SK-N-SH (cell line): Measurements from ENCODE around the gene PLD4. TPM values are rescaled to one million over a fixed set of nuclear protein-coding genes. Genes with fewer than 3 reads are reported as not detected.

ENCODE experiments used
- CTCF ChIA-PET: fragments of 300-600, 350-600 bp; formaldehyde crosslinking; extraction: SDS; loops from one replicate; lab custom pipeline; 2021; lab: Yijun Ruan, JAX
- POLR2A ChIA-PET: fragments of 350-600 bp; sonication (Branson Sonifier 250); formaldehyde crosslinking; extraction: SDS; loops from one replicate; lab custom pipeline; 2020; ENCODE audit warnings: antibody characterized with exemption, inconsistent platforms; lab: Yijun Ruan, JAX
- DNase-seq: peaks from one replicate; pipeline ENCODE4 v3.0.0; 2012
- H2AFZ ChIP-seq: fragments of 200-600 bp; sonication (generic); 2 replicates; pipeline ENCODE4 v1.8.1; 2016; ENCODE audit warnings: antibody characterized with exemption, mild to moderate bottlenecking, low read depth
- H3F3A ChIP-seq: fragments of 200-600 bp; sonication (generic); replicated peaks from 2 replicates; pipeline ENCODE3; 2016; ENCODE audit warnings: antibody characterized with exemption, mild to moderate bottlenecking; ENCODE audit not compliant: insufficient read depth
- H3K27ac ChIP-seq, 2 experiments: fragments of 200-500 bp in 1 of 2; fragments of 200-600 bp in 1 of 2; sonication (Bioruptor generic) in 1 of 2; sonication (generic), shearing (Covaris generic) in 1 of 2; 2 replicates each; pipeline versions ENCODE4 v1.5.1 to v1.6.1; 2014 to 2016; ENCODE audit warnings: low read depth in 2 of 2, inconsistent platforms in 1 of 2, low read length in 1 of 2, mild to moderate bottlenecking in 1 of 2, mixed read lengths in 1 of 2
- H3K27me3 ChIP-seq: fragments of 200-600 bp; sonication (generic), shearing (Covaris generic); 2 replicates; pipeline ENCODE4 v1.6.1; 2016; ENCODE audit warnings: mixed run types; ENCODE audit not compliant: insufficient read depth
- H3K36me3 ChIP-seq, 2 experiments: fragments of 200-500 bp in 1 of 2; fragments of 200-600 bp in 1 of 2; sonication (Bioruptor generic) in 1 of 2; sonication (generic) in 1 of 2; replicated peaks in 1 of 2; 2 replicates each; pipeline versions ENCODE3 to v1.5.1; 2014 to 2016; ENCODE audit warnings: low read length in 1 of 2, mild to moderate bottlenecking in 1 of 2; ENCODE audit not compliant: insufficient read depth in 2 of 2, control insufficient read depth in 1 of 2
- H3K4me1 ChIP-seq, 2 experiments: fragments of 200-500 bp in 1 of 2; fragments of 200-600 bp in 1 of 2; sonication (Bioruptor generic) in 1 of 2; sonication (generic), shearing (Covaris generic) in 1 of 2; 2 replicates each; pipeline versions ENCODE4 v1.5.1 to v1.6.1; 2014 to 2016; ENCODE audit warnings: low read depth in 1 of 2, low read length in 1 of 2, mixed run types in 1 of 2; ENCODE audit not compliant: insufficient read depth in 2 of 2, control insufficient read depth in 1 of 2
- H3K4me2 ChIP-seq: fragments of 200-600 bp; sonication (generic), shearing (Covaris generic); 2 replicates; pipeline ENCODE4 v1.6.1; 2017; ENCODE audit warnings: mixed run types
- H3K4me3 ChIP-seq, 2 experiments: fragments of 200-500 bp in 1 of 2; fragments of 200-600 bp in 1 of 2; sonication (Bioruptor generic) in 1 of 2; sonication (generic), shearing (Covaris generic) in 1 of 2; 2 replicates each; pipeline versions ENCODE4 v1.5.1 to v1.8.1; 2014 to 2016; ENCODE audit warnings: low read depth in 2 of 2, inconsistent platforms in 1 of 2, low read length in 1 of 2, mild to moderate bottlenecking in 1 of 2, mixed read lengths in 1 of 2, moderate library complexity in 1 of 2
- H3K79me2 ChIP-seq: fragments of 200-600 bp; sonication (generic); 2 replicates; pipeline ENCODE4 v1.8.1; 2017; ENCODE audit warnings: mild to moderate bottlenecking; ENCODE audit not compliant: insufficient read depth
- H3K9ac ChIP-seq: fragments of 200-600 bp; sonication (generic); 2 replicates; pipeline ENCODE4 v1.6.1; 2017; ENCODE audit warnings: mixed run types
- H3K9me2 ChIP-seq: fragments of 200-600 bp; sonication (generic); 2 replicates; pipeline ENCODE4 v1.6.1; 2017; ENCODE audit warnings: mixed run types
- H3K9me3 ChIP-seq: fragments of 200-600 bp; sonication (generic); 2 replicates; pipeline ENCODE4 v1.6.1; 2017; ENCODE audit warnings: mixed run types, mild to moderate bottlenecking, moderate library complexity
- H4K20me1 ChIP-seq: fragments of 200-600 bp; sonication (generic); 2 replicates; pipeline ENCODE4 v1.6.1; 2017; ENCODE audit warnings: mild to moderate bottlenecking, mixed run types; ENCODE audit not compliant: insufficient read depth
- CHD2 ChIP-seq: fragments of 150-350 bp; IDR thresholded peaks from 2 replicates; pipeline ENCODE4 v1.6.1; 2018; ENCODE audit warnings: low read length; ENCODE audit not compliant: partially characterized antibody
- FOXJ3 ChIP-seq: sonication (generic); formaldehyde crosslinking; IDR thresholded peaks from 2 replicates; pipeline ENCODE4 v1.5.1; 2020; ENCODE audit warnings: mild to moderate bottlenecking, missing genetic modification reagents
- GABPA ChIP-seq: IDR thresholded peaks from 2 replicates; pipeline ENCODE4 v1.4.0; 2012; ENCODE audit warnings: low read depth, mild to moderate bottlenecking
- GATA2 ChIP-seq: sonication (generic); formaldehyde crosslinking; IDR thresholded peaks from 2 replicates; pipeline ENCODE4 v1.5.0; 2020; ENCODE audit warnings: mild to moderate bottlenecking, missing genetic modification reagents
- MAX ChIP-seq: IDR thresholded peaks from 2 replicates; pipeline ENCODE4 v1.4.0; 2012; ENCODE audit warnings: low read depth
- MEF2A ChIP-seq: IDR thresholded peaks from 2 replicates; pipeline ENCODE4 v1.4.0; 2012; ENCODE audit warnings: low read depth, borderline replicate concordance
- MXI1 ChIP-seq: IDR thresholded peaks from 2 replicates; pipeline ENCODE4 v1.6.1; 2012; ENCODE audit warnings: mild to moderate bottlenecking, low read depth, low read length, improper control_type of control experiment
- NFIC ChIP-seq: IDR thresholded peaks from 2 replicates; pipeline ENCODE4 v1.4.0; 2012; ENCODE audit warnings: borderline replicate concordance
- POLR2AphosphoS5 ChIP-seq: IDR thresholded peaks from 2 replicates; pipeline ENCODE4 v1.6.1; 2012; ENCODE audit warnings: low read depth, low read length
- RAD21 ChIP-seq: IDR thresholded peaks from 2 replicates; pipeline ENCODE4 v1.6.1; 2012; ENCODE audit warnings: mild to moderate bottlenecking, low read length
- REST ChIP-seq: IDR thresholded peaks from 2 replicates; pipeline ENCODE4 v1.6.1; 2012; ENCODE audit warnings: mild to moderate bottlenecking, low read depth, low read length, moderate library complexity
- SMC3 ChIP-seq: IDR thresholded peaks from 2 replicates; pipeline ENCODE4 v1.6.1; 2012; ENCODE audit warnings: low read depth, low read length, improper control_type of control experiment
- TCF12 ChIP-seq: IDR thresholded peaks from 2 replicates; pipeline ENCODE4 v1.4.0; 2012
- WGBS: methylation state at CpG from one replicate; pipeline ENCODE4 v1.1.6; 2017; ENCODE audit warnings: low lambda C conversion rate; 5-methylcytosine and 5-hydroxymethylcytosine counted together
- polyA plus RNA-seq, 3 experiments: library from polyadenylated mRNA; depleted of rRNA; stranded (reverse); fragments of >200 nt; gene quantifications; 2 replicates each; pipeline ENCODE4 v1.2.3, GENCODE V29; 2012
- TF ChIP-seq, protein P1 (sequence below): IDR thresholded peaks from 2 replicates; pipeline ENCODE4 v1.4.0; 2012; ENCODE audit warnings: low read depth, borderline replicate concordance
- TF ChIP-seq, protein P2 (sequence below): IDR thresholded peaks from 2 replicates; pipeline ENCODE4; 2012

The PLD4 gene
- polyA plus RNA-seq, 1 of the 3 experiments (the other 2 are of a cell fraction): 0.02 TPM

DNA sequence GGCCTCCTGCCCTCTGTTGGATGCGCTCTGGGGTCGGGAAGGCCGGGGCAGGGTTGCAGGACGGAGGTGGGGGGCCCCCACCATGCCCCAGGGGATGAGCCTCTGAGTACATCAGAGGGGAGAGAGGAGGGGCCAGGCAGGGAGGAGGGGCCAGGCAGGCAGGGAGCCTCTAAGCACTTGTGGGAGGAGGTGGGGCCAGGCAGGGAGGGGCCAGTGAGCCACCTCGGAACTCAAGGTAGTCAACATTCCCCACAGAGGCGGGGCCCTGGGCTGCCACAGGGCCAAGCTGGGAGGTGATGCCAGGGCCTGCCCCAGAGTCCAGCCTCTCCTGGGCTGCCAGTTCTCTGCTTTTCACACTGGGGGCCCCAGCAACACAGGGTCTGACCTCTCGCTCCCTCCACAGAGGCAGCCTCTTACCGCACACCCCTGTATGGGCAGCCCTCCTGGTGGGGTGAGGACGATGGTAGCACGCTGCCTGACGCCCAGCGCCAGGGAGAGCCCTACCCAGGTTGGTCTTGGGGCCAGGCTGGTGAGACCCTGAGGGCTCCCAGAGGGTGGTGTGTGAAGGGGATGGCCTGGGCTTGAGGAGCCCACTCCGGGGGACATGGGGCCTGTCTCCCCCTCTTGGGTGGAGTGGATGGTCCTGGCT, 42.2 kb upstream of the PLD4 start:
- no peak overlapping the region for H3K4me3 ChIP-seq

More for the DNA sequence above, 42.2 kb upstream of the PLD4 start:
- Histone ChIP-seq H3K4me1 (peaks cover 0 to 27% of the 10 kb centered on the region in 2 experiments; a peak in 1 of 4 replicates), H2AFZ (no peak overlapping the region), H3K4me2 (no peak overlapping the region), H3K27ac (peak overlapping the region in 1 of 2 experiments; percentile 86; a peak in 2 of 4 replicates), H3F3A (no peaks in the 10 kb centered on the region), H3K27me3 (no peaks in the 10 kb centered on the region), H3K9me2 (no peaks in the 10 kb centered on the region), H3K36me3 (peaks cover 0 to 31% of the 10 kb centered on the region in 2 experiments), H3K79me2 (no peaks in the 10 kb centered on the region), H3K9me3 (no peaks in the 10 kb centered on the region), H4K20me1 (0 out of 2 replicates have a peak, but pooled peaks cover 3% of the 10 kb centered on the region), H3K9ac (no peak overlapping the region)
- POLR2A ChIA-PET: no interaction called here
- DNase-seq: peak; percentile 55
- CTCF ChIA-PET: interaction anchor here (2.0 to 2.3 kb wide), 2 partner anchors 13 to 114 kb away, joined by 6 to 14 read pairs; no protein-coding TSS in a partner anchor
- no CpG with 5 or more reads among the region's 13 CpGs for WGBS
- TF ChIP-seq POLR2AphosphoS5 (no peak), TCF12 (no peak), RAD21 (no peak), SMC3 (no peak), REST (no peak), GATA2 (CRISPR knock-in tag) (no peak), MEF2A (no peak), MAX (no peak), GABPA (no peak), MXI1 (no peak), CHD2 (no peak), NFIC (no peak), FOXJ3 (CRISPR knock-in tag) (no peak)
- TF ChIP-seq, protein P1, sequence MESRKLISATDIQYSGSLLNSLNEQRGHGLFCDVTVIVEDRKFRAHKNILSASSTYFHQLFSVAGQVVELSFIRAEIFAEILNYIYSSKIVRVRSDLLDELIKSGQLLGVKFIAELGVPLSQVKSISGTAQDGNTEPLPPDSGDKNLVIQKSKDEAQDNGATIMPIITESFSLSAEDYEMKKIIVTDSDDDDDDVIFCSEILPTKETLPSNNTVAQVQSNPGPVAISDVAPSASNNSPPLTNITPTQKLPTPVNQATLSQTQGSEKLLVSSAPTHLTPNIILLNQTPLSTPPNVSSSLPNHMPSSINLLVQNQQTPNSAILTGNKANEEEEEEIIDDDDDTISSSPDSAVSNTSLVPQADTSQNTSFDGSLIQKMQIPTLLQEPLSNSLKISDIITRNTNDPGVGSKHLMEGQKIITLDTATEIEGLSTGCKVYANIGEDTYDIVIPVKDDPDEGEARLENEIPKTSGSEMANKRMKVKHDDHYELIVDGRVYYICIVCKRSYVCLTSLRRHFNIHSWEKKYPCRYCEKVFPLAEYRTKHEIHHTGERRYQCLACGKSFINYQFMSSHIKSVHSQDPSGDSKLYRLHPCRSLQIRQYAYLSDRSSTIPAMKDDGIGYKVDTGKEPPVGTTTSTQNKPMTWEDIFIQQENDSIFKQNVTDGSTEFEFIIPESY: no peak
- TF ChIP-seq, protein P2, sequence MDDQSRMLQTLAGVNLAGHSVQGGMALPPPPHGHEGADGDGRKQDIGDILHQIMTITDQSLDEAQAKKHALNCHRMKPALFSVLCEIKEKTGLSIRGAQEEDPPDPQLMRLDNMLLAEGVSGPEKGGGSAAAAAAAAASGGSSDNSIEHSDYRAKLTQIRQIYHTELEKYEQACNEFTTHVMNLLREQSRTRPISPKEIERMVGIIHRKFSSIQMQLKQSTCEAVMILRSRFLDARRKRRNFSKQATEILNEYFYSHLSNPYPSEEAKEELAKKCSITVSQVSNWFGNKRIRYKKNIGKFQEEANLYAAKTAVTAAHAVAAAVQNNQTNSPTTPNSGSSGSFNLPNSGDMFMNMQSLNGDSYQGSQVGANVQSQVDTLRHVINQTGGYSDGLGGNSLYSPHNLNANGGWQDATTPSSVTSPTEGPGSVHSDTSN: no peak
